IPS-18a (cell line): ENCODE data around the gene INPP5F.
A peak's percentile ranks its signal among the peaks of the same experiment; 100 is the strongest.
"Not testable (repeated sequence)": the region's sequence is repeated elsewhere in the genome, so short reads cannot be mapped to it uniquely, and the experiment has no call there.

Experiments used
- H3K27ac ChIP-seq: one replicate; pipeline ENCODE4 v1.5.1; 2013; ENCODE audit warnings: low read length
- H3K27me3 ChIP-seq: one replicate; pipeline ENCODE4 v1.6.1; 2013; ENCODE audit warnings: mild to moderate bottlenecking, low read length; ENCODE audit not compliant: control insufficient read depth, insufficient read depth
- H3K36me3 ChIP-seq: one replicate; pipeline ENCODE4 v1.6.1; 2013; ENCODE audit warnings: low read depth, low read length; ENCODE audit not compliant: control insufficient read depth
- H3K4me1 ChIP-seq: one replicate; pipeline ENCODE4 v1.6.1; 2013; ENCODE audit warnings: low read depth, low read length; ENCODE audit not compliant: control insufficient read depth
- H3K4me3 ChIP-seq: one replicate; pipeline ENCODE4 v1.5.1; 2013; ENCODE audit warnings: low read length
- H3K9ac ChIP-seq: one replicate; pipeline ENCODE4 v1.6.1; 2013; ENCODE audit warnings: mild to moderate bottlenecking, low read length, moderate library complexity
- H3K9me3 ChIP-seq: one replicate; pipeline ENCODE4 v1.6.1; 2013; ENCODE audit warnings: low read depth, low read length; ENCODE audit not compliant: control insufficient read depth

INPP5F gene

GRCh38 chr10:119784340-119785067 lies 58.7 kb downstream of the INPP5F start:
- Histone ChIP-seq H3K9me3 (no peaks in the 10 kb centered on the region), H3K36me3 (no peaks in the 10 kb centered on the region), H3K4me3 (no peak overlapping the region), H3K27me3 (no peaks in the 10 kb centered on the region), H3K27ac (no peak overlapping the region), H3K9ac (no peak overlapping the region), H3K4me1 (peaks cover 16% of the 10 kb centered on the region)

DNA sequence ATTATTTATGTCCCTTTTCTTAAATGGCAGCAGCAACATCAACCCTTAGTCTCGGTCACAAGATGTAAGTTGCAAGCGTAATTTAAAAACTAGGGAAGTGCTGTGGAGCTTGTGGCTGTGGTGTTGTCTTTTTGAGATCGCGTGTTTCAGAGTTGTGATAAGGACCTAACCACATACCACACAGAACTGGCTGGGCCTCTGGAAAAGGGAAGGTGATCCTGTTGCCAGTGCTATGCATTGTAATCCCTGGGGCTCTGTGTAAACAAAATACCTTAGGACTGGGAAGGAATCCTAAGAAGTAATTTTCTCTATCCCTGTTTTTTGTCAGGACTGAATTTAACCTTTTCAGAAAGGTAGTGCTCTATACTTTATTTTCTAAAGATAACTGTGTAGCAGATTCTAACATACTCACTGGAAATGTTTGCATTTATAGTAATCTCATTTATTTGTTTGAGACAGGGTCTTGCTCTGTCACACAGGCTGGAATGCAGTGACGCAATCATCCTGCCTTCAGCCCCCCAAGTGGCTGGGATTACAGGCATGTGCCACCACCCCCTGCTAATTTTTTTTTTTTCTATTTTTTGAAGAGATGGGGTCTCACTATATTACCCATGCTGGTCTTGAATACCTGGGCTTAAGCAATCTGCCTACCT lies 60.4 kb downstream of the INPP5F start:
- Histone ChIP-seq H3K9me3 (no peaks in the 10 kb centered on the region), H3K36me3 (no peaks in the 10 kb centered on the region), H3K27me3 (no peaks in the 10 kb centered on the region), H3K9ac (no peak overlapping the region), H3K27ac (peak overlapping the region; percentile 45), H3K4me1 (peaks cover 16% of the 10 kb centered on the region), H3K4me3 (peak overlapping the region; percentile 11)

- not testable (repeated sequence) for H3K4me3 ChIP-seq, H3K27me3 ChIP-seq, H3K9me3 ChIP-seq, H3K27ac ChIP-seq, H3K9ac ChIP-seq, H3K36me3 ChIP-seq, H3K4me1 ChIP-seq
These were observed 69.3 kb downstream of the INPP5F start for GRCh38 chr10:119795101-119795500.

GRCh38 chr10:119796039-119796438 lies 70.2 kb downstream of the INPP5F start:
- H3K9ac ChIP-seq = no peak overlapping the region
- no peaks in the 10 kb centered on the region for H3K4me1 ChIP-seq
- no peaks in the 10 kb centered on the region for H3K27me3 ChIP-seq
- no peak overlapping the region for H3K4me3 ChIP-seq
- no peaks in the 10 kb centered on the region for H3K9me3 ChIP-seq
- H3K27ac ChIP-seq = no peak overlapping the region
- H3K36me3 ChIP-seq = no peaks in the 10 kb centered on the region

DNA sequence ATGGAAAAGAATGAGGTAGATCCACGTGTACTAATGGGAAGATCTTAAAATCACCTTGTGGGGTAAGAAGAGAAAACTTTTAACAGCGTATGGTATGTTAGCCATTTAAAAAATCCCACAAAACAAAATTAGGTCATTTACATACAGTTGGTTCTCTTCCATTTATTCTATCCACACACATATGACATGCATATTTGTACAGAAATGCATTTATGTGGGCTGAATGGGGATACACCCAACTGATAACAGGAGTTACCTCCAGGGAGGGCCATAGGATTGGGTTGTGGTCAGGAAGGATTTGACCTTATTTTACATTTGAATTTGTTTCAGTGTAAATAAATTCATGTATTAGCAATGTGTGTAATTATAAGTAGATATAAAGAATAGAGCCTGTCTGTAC lies 75.3 kb downstream of the INPP5F start:
- H3K9ac ChIP-seq = no peak overlapping the region
- H3K9me3 ChIP-seq = no peaks in the 10 kb centered on the region

GRCh38 chr10:119801998-119802538 lies 76.2 kb downstream of the INPP5F start:
- no peak overlapping the region for H3K4me3 ChIP-seq
- no peak overlapping the region for H3K9ac ChIP-seq
- no peaks in the 10 kb centered on the region for H3K9me3 ChIP-seq
- H3K27me3 ChIP-seq = no peaks in the 10 kb centered on the region
- H3K4me1 ChIP-seq = no peaks in the 10 kb centered on the region
- H3K27ac ChIP-seq = no peak overlapping the region
- no peaks in the 10 kb centered on the region for H3K36me3 ChIP-seq

More for the DNA sequence above, 75.3 kb downstream of the INPP5F start:
- no peak overlapping the region for H3K4me3 ChIP-seq
- no peak overlapping the region for H3K27ac ChIP-seq
- H3K27me3 ChIP-seq = no peaks in the 10 kb centered on the region
- no peaks in the 10 kb centered on the region for H3K36me3 ChIP-seq
- no peaks in the 10 kb centered on the region for H3K4me1 ChIP-seq

DNA sequence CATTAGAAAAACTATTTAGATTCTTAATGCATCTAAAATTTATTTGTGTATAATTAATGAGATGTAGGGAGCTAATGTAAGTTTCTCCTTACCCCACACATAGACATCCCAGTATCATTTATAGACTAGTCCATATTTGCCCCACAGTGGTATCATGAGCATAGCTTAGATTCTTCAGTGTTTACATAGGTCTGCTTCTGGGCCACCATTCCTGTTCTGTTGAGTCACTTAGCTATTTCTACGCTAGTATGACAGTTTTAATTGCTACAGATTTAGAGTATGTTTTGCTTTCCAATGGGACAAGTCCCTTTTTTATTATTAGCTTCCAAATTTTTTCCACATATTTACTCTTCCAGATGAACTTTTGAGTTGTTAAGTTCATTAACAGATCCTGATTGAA lies 77.4 kb downstream of the INPP5F start:
- H3K9me3 ChIP-seq = no peaks in the 10 kb centered on the region
- no peaks in the 10 kb centered on the region for H3K4me1 ChIP-seq
- no peak overlapping the region for H3K27ac ChIP-seq
- no peak overlapping the region for H3K4me3 ChIP-seq
- H3K9ac ChIP-seq = no peak overlapping the region
- H3K27me3 ChIP-seq = no peaks in the 10 kb centered on the region
- H3K36me3 ChIP-seq = no peaks in the 10 kb centered on the region

- Histone ChIP-seq H3K27me3 (no peaks in the 10 kb centered on the region), H3K27ac (no peak overlapping the region), H3K9me3 (no peaks in the 10 kb centered on the region), H3K4me1 (no peaks in the 10 kb centered on the region), H3K9ac (no peak overlapping the region), H3K36me3 (no peaks in the 10 kb centered on the region), H3K4me3 (no peak overlapping the region)
These were observed 79.9 kb downstream of the INPP5F start for GRCh38 chr10:119805702-119806230.

DNA sequence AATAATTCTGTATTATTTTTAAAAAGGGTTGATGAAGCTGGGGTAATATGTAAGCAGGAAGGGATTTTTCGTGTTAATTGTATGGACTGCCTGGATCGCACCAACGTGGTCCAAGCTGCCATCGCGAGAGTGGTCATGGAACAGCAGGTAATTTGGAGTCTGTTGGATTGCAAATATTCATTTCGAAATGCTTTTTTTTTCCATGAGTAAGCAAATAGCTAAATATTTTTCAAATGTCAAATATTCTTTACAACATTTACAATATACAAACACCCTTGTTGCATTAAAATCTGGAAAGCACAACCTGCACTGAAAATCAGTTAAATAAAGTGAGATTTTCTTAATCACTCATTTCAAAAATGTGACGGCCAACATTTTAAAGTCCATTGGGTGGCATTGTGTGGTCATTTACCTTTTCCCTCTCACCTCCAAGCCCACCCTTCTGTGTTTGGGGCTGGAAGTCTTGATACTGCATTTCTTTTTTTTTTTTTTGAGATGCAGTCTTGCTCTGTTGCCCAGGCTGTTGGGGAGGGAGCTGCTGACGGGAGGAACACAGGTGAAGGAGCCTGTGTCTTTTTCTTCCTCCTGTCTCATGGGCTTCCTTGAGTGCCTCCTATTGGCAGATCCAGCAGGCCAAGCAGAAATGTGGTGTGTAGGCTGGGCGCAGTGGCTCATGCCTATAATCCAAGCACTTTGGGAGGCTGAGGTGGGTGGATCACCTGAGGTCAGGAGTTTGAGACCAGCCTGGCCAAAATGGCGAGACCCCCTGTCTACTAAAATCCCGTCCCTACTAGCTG lies 80.7 kb downstream of the INPP5F start:
- H3K27me3 ChIP-seq = no peaks in the 10 kb centered on the region
- no peak overlapping the region for H3K27ac ChIP-seq
- H3K9me3 ChIP-seq = no peaks in the 10 kb centered on the region
- no peaks in the 10 kb centered on the region for H3K4me1 ChIP-seq
- H3K36me3 ChIP-seq = no peaks in the 10 kb centered on the region
- no peak overlapping the region for H3K4me3 ChIP-seq
- no peak overlapping the region for H3K9ac ChIP-seq

DNA sequence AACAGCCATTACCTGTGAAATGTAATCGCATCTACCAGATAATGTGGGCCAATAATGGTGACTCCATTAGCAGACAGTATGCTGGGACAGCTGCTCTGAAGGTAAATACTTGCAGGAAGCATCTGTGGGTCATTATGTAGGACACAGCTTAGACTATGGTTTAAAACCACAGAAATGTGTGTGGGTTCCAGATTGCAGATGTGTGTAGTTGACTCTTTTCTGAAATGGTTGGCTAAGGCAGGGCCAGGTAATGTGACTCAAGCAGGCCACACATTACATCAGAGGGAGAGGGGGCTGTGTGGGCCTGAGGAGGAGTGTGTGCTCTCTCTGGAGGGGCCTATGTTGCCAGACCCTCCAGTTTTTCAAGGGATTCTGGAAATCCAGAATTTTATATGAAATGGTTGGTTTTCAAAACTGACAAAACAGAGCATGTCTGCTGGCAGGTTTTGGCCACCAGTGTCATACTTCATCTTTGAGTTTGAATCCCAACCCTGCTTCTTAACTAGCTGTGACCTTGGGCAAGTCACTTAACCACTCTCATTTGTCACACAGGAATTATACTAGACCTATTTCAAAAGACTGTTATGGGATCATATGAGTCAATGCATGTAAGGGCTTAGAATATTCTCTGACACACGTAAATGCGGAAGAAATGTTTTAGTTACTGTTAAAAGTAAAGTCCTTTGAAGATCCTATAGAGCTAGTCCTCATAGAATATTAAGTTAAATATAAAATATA lies 82.3 kb downstream of the INPP5F start:
- H3K27ac ChIP-seq = no peak overlapping the region
- no peak overlapping the region for H3K4me3 ChIP-seq
- no peaks in the 10 kb centered on the region for H3K36me3 ChIP-seq
- H3K9me3 ChIP-seq = no peaks in the 10 kb centered on the region
- H3K9ac ChIP-seq = no peak overlapping the region
- H3K27me3 ChIP-seq = no peaks in the 10 kb centered on the region
- H3K4me1 ChIP-seq = no peaks in the 10 kb centered on the region

- H3K4me1 ChIP-seq = no peaks in the 10 kb centered on the region
- H3K27me3 ChIP-seq = no peaks in the 10 kb centered on the region
- H3K36me3 ChIP-seq = no peaks in the 10 kb centered on the region
- no peak overlapping the region for H3K4me3 ChIP-seq
- H3K9me3 ChIP-seq = no peaks in the 10 kb centered on the region
- H3K9ac ChIP-seq = no peak overlapping the region
- no peak overlapping the region for H3K27ac ChIP-seq
These were observed 85.3 kb downstream of the INPP5F start for GRCh38 chr10:119811122-119811521.
